NCI-H1436 (cell line): ENCODE results near the gene RABL3.
"Not testable (repeated sequence)": the region's sequence is repeated elsewhere in the genome, so short reads cannot be mapped to it uniquely, and the experiment has no call there.

Source experiments
- DNase-seq: peaks from one replicate; lab custom pipeline; 2025; lab: John Stamatoyannopoulos, UW

Gene RABL3

GRCh38 chr3:120642368-120642948 is 99.9 kb downstream of the RABL3 start:
- DNase-seq: no peak

GRCh38 chr3:120641696-120642246 is 100.5 kb downstream of the RABL3 start:
- DNase-seq: no peak

GRCh38 chr3:120640231-120640630 is 102.1 kb downstream of the RABL3 start:
- no peak for DNase-seq

- DNase-seq: not testable (repeated sequence)
Observed at GRCh38 chr3:120638820-120639219, 103.5 kb downstream of the RABL3 start.

- no peak for DNase-seq
Observed at GRCh38 chr3:120637851-120638559, 104.3 kb downstream of the RABL3 start.

- DNase-seq: no peak
Observed at GRCh38 chr3:120636795-120637401, 105.4 kb downstream of the RABL3 start.
